Thoracic aorta (tissue), 2 donors: ENCODE data around the gene NECTIN1. TPM values are rescaled to one million over a fixed set of nuclear protein-coding genes. Genes with fewer than 3 reads are reported as not detected.

ENCODE experiments used
- ATAC-seq: fragments of 150-250 bp; one replicate; pipeline ENCODE4 v1.8.0; 2017; ENCODE audit warnings: low read depth; ENCODE audit not compliant: insufficient number of reproducible peaks, low FRiP score
- DNase-seq: peaks from one replicate; pipeline ENCODE4 v3.0.0-alpha.2; 2020; ENCODE audit warnings: low spot score
- H3K27ac ChIP-seq, 2 donors: fragments of 200-600 bp; sonication (generic); 1 replicate in 1 of 2; 2 replicates in 1 of 2; pipeline ENCODE4 v1.5.1; 2016; ENCODE audit warnings: mild to moderate bottlenecking in 2 of 2, moderate library complexity in 2 of 2
- H3K27me3 ChIP-seq: fragments of 200-600 bp; sonication (generic); replicated peaks from 2 replicates; pipeline ENCODE4 v1.6.0; 2016; ENCODE audit warnings: mild to moderate bottlenecking; ENCODE audit not compliant: insufficient read depth
- H3K36me3 ChIP-seq: fragments of 200-600 bp; sonication (generic); one replicate; pipeline ENCODE4 v1.5.1; 2016
- H3K4me1 ChIP-seq, 2 donors: fragments of 200-600 bp; sonication (generic); 1 replicate in 1 of 2; 2 replicates in 1 of 2; pipeline versions ENCODE4 v1.5.1 to v1.6.0; 2016; ENCODE audit warnings: low read depth in 2 of 2, mild to moderate bottlenecking in 1 of 2; ENCODE audit not compliant: control insufficient read depth in 1 of 2
- H3K4me3 ChIP-seq: fragments of 200-600 bp; sonication (generic); 2 replicates; pipeline ENCODE4 v1.5.1; 2016; ENCODE audit warnings: mild to moderate bottlenecking
- H3K9me3 ChIP-seq: fragments of 200-600 bp; sonication (generic); 2 replicates; pipeline ENCODE4 v1.5.1; 2016
- CTCF ChIP-seq: fragments of 200-600 bp; sonication (generic); IDR thresholded peaks from one replicate; pipeline ENCODE4 v1.5.1; 2019; ENCODE audit warnings: antibody characterized with exemption
- total RNA-seq, 2 donors: library from RNA; depleted of rRNA; stranded (reverse); fragments of >200 nt; gene quantifications; one replicate each; pipeline versions ENCODE4 v1.1.0 to v1.2.3, GENCODE V29; 2016

The NECTIN1 gene
- total RNA-seq, 2 donors from 2014 or later, result 4.2 to 4.4 TPM

- Histone ChIP-seq H3K4me3 (no peak overlapping the region), H3K4me1 (peaks cover 8 to 10% of the 10 kb centered on the region in 2 donors), H3K27ac (no peak overlapping the region), H3K36me3 (peaks cover 2% of the 10 kb centered on the region), H3K27me3 (no peaks in the 10 kb centered on the region), H3K9me3 (no peaks in the 10 kb centered on the region)
- ATAC-seq, result no peak
- DNase-seq, result no peak
- TF ChIP-seq CTCF, result no peak
These were observed 57.4 kb downstream of the NECTIN1 start for GRCh38 chr11:119671561-119672015.

DNA sequence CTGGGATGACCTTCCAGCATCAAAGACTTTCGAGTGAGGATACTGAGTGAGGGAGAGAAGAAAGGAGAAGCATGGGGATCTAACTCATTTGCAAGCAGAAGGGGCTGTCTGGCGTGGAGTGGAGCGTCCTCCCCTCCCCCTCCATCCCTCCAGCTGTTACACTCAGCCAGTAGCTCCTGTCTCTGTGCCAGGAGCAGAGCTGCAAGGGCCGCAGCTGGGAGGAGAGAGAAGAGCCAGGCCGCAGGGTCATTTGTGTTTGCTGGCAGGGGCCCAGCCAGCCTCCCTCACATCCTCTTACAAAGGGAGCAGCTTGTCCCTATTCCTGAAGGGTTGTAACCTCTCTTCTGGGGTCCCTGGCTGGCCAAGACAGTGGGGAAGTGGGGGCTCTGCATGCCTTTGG, 57.9 kb downstream of the NECTIN1 start:
- ATAC-seq (no peak), DNase-seq (no peak)
- Histone ChIP-seq H3K36me3 (peaks cover 2% of the 10 kb centered on the region), H3K4me3 (no peak overlapping the region), H3K4me1 (peaks cover 8 to 10% of the 10 kb centered on the region in 2 donors), H3K27ac (no peak overlapping the region), H3K9me3 (no peaks in the 10 kb centered on the region), H3K27me3 (no peaks in the 10 kb centered on the region)
- TF ChIP-seq CTCF, result no peak

DNA sequence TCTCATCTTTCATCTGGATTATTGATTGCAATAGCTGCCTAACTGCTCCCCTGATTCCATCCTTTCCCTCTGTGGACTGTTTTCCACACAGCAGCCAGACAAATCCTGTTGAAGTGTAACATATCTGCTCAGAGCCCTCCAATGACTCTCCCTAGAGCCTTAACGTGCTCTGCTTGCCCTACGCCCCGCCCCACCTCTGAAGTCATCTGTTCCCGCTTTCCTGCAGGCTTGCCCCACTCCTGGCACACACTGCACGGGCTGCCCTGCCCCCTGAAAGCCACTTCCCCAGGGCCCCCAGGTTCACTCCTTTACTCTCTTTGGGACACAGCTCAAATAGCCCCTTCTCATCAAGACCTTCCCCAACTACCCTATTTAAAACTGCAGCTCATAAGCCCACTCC, 59.5 kb downstream of the NECTIN1 start:
- Histone ChIP-seq H3K27ac (no peak overlapping the region), H3K36me3 (no peaks in the 10 kb centered on the region), H3K9me3 (no peaks in the 10 kb centered on the region), H3K4me1 (peaks cover 8 to 10% of the 10 kb centered on the region in 2 donors), H3K4me3 (no peak overlapping the region), H3K27me3 (no peaks in the 10 kb centered on the region)
- no peak for TF ChIP-seq CTCF
- DNase-seq (no peak), ATAC-seq (no peak)

- no peaks in the 10 kb centered on the region for H3K27me3 ChIP-seq
- TF ChIP-seq CTCF, result no peak
- peaks cover 8 to 10% of the 10 kb centered on the region in 2 donors for H3K4me1 ChIP-seq
- DNase-seq (no peak), ATAC-seq (no peak)
- H3K9me3 ChIP-seq, result no peaks in the 10 kb centered on the region
- H3K36me3 ChIP-seq, result no peaks in the 10 kb centered on the region
- H3K27ac ChIP-seq, result no peak overlapping the region
- H3K4me3 ChIP-seq, result no peak overlapping the region
These were observed 60.3 kb downstream of the NECTIN1 start for GRCh38 chr11:119668676-119669075.

DNA sequence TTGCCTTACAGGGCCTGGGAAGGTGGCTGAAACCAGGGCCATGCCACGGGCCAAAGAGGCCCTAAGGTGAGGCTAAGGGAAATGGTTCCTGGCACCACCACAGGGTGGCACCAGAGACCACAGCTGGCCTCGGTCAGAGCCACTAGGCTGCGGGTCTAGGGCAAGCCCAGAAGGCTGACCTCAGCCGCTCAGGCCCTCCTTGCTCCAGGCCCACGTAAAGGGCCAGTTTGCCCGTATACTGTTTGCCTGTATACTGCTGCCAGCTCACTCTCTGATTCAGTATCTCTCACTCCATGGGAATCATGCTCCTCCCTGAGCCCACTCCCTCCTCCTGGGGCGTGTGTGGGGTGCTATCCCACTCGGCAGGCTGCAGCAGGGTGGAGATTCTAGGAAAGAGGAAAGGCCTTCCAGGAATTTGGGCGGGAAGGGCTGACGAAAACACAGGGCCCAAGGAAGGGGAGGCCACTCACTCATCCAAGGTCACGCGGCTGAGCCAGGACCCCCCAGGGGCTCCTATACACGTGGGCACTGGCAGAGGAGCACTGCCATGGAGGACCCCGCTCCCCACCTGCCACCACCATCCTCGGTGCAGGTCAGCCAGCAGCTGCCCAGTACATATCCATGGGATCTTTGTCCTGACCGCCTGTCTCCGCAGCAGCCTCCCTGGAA, 62.4 kb downstream of the NECTIN1 start:
- DNase-seq (no peak), ATAC-seq (peak; percentile 76)
- peak; percentile 87 for TF ChIP-seq CTCF
- Histone ChIP-seq H3K27ac (no peak overlapping the region), H3K27me3 (no peaks in the 10 kb centered on the region), H3K9me3 (no peaks in the 10 kb centered on the region), H3K4me3 (no peak overlapping the region), H3K36me3 (no peaks in the 10 kb centered on the region), H3K4me1 (peaks cover 6 to 7% of the 10 kb centered on the region in 2 donors)
